ENCODE measurements around the gene AGAP1. TPM values are rescaled to one million over a fixed set of nuclear protein-coding genes. Genes with fewer than 3 reads are reported as not detected.

The AGAP1 gene
- total and polyA plus RNA-seq, 10 donors, result 1.1 to 26.6 (median 11.3) TPM

DNA sequence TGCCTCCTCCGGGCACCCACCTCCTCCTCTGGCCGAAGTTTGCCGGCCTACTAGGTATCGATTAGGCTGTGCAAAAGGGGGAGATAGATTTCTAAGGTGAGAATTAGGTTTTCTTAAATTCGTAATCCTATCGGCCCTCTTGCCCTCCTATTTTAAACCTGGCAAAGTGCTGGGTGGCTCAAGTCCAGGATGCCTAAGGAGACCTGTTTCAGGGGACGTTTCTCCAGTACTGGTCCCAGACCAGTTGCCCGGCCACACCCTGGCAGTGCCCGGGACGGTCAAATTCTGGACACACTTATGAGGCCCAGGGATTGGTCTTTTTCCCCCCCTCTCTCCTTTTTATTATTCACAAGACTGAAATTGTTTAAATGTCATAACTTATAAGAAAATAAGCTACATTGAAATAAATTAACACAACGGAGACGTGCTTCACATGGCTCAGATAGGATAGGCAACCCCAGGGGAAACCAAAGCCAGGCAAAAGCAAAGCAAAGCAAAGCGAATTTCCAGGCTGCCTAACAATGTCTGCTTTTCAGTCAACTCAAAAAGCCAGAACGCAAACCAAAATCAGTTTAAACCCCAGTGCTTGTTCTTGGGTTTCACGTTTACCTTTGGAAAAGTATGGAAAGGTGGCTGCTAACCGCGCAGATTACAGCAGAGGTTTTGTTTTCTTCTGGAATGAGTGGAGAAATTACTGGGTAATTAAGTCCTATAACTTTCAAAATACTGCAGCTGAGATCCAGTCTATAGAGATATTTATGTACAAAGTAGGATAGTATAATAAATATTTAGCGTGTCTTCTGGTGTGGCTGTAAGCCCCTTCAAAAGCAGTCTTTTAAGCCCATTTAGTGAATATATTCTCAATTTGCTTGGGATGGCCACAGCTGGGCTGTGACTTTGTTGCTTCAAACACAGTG lies 671.3 kb downstream of the AGAP1 start:
- no peaks in the 10 kb centered on the region for H3K36me3 ChIP-seq
- no peak overlapping the region for H3K4me3 ChIP-seq
- peaks cover 9 to 100% (median 98%) of the 10 kb centered on the region in 7 donors for H3K27me3 ChIP-seq (replicated peaks in 1 of 7)
- 17 to 33% (median 19%) methylated on average over 18 of the region's 18 CpGs for WGBS, 5 donors
- intact Hi-C loops (cut with DNase I; ENCODE audit: low total_unique reads), result no loop called here
- H3K4me1 ChIP-seq, result peaks cover 12 to 69% (median 49%) of the 10 kb centered on the region in 6 donors
- H3K27ac ChIP-seq, result no peak overlapping the region
- no peak for TF ChIP-seq POLR2AphosphoS5 (IDR thresholded peaks at IDR 0.05)
- TF ChIP-seq, protein P1, sequence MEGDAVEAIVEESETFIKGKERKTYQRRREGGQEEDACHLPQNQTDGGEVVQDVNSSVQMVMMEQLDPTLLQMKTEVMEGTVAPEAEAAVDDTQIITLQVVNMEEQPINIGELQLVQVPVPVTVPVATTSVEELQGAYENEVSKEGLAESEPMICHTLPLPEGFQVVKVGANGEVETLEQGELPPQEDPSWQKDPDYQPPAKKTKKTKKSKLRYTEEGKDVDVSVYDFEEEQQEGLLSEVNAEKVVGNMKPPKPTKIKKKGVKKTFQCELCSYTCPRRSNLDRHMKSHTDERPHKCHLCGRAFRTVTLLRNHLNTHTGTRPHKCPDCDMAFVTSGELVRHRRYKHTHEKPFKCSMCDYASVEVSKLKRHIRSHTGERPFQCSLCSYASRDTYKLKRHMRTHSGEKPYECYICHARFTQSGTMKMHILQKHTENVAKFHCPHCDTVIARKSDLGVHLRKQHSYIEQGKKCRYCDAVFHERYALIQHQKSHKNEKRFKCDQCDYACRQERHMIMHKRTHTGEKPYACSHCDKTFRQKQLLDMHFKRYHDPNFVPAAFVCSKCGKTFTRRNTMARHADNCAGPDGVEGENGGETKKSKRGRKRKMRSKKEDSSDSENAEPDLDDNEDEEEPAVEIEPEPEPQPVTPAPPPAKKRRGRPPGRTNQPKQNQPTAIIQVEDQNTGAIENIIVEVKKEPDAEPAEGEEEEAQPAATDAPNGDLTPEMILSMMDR (IDR thresholded peaks at IDR 0.05 in 8 of 11, conservative IDR thresholded peaks at IDR 0.05 in 3 of 11), result no peak
- no peak for TF ChIP-seq POLR2A (IDR thresholded peaks at IDR 0.05)
- H3K9me3 ChIP-seq, result peaks cover 0 to 9% (median 0%) of the 10 kb centered on the region in 8 donors
- no peak for DNase-seq

DNA sequence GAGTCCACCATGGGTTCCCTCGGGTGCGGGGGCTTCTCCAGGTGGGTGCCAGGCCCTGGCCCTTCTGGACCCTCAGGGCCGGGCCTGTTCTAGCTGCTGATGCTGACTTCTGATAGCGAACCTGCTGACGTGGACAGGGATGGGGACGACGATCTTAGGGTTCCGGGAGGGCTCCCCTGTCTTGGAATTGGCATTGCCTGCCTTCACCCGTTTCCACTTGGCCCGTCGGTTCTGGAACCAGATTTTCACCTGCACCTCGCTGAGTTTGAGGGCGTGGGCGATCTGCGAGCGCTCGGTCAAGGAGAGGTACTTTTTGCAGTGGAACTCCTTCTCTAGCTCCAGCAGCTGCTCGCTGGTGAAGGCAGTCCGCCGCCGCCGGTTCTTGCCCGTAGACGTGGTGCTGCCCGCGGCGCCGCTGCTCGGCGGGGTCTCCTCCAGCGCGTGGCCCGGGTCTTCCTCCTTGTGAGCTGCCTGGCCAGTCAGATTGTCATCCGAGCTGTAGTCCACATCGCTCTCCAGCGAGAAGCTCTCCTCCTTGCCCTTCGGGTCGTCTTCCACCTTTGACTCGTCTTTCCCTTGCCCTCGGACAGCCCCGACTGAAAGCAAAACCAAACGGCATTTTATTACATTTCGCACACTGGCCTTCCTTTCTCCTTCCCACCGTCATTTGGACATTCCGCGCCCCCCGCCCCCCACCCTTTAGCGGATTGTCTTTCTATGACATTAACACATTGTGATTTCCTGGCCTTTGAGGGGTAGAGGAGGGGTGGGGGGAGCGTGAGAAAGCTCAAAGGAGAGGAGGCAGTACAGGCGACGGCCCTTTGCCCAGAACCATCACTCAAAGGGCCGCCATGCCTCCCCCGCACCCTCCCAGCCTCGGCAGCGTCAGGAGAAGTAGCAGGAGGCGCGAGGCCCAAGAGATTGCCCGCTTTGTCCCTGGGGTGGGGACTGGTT lies 672.3 kb downstream of the AGAP1 start:
- 6 to 10% (median 7%) methylated on average over 24 to 58 of the region's 58 CpGs for WGBS, 5 donors
- intact Hi-C loops (cut with DNase I; ENCODE audit: low total_unique reads), result no loop called here
- H3K27me3 ChIP-seq (replicated peaks in 1 of 7), result peaks cover 9 to 100% (median 98%) of the 10 kb centered on the region in 7 donors
- peaks cover 0 to 9% (median 0%) of the 10 kb centered on the region in 8 donors for H3K9me3 ChIP-seq
- no peaks in the 10 kb centered on the region for H3K36me3 ChIP-seq
- H3K4me3 ChIP-seq, result peak overlapping the region in 6 of 8 donors; percentile 5 to 57 (median 12)
- TF ChIP-seq POLR2AphosphoS5 (IDR thresholded peaks at IDR 0.05), result peak in 1 of 3 donors; percentile 23
- no peak for TF ChIP-seq POLR2A (IDR thresholded peaks at IDR 0.05)
- TF ChIP-seq, protein P1 (IDR thresholded peaks at IDR 0.05 in 8 of 11, conservative IDR thresholded peaks at IDR 0.05 in 3 of 11), result no peak
- DNase-seq, result peak; percentile 75
- H3K27ac ChIP-seq, result no peak overlapping the region
- H3K4me1 ChIP-seq, result peaks cover 12 to 71% (median 49%) of the 10 kb centered on the region in 6 donors

DNA sequence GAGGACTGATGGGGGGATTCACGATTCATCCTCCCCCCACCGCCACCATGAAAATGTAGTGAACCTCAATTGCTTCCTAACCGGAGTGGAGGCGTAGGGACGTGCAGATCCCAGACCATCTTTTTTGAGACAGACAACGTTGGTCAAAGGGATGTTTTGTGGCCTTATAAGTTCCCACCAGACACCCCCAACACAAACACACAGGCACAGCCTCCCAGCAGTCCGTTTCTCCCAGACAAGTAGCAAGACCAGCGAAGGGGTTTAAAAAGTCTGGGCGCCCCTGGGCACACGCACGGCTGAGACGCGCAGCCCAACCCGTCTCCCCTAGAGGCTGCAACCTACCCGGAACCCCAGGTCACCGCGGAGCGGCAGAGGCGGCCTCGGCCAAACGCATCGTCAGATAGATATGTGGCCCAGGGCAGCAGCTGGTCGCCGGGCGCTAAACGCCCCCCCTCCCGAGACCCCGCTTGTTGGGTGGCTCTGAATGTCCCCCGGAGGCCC lies 673.0 kb downstream of the AGAP1 start:
- peaks cover 12 to 73% (median 52%) of the 10 kb centered on the region in 6 donors for H3K4me1 ChIP-seq
- no peak overlapping the region for H3K27ac ChIP-seq
- 3 to 9% (median 4%) methylated on average over 21 to 29 of the region's 29 CpGs for WGBS, 5 donors
- intact Hi-C loops (cut with DNase I; ENCODE audit: low total_unique reads), result no loop called here
- peaks cover 0 to 9% (median 0%) of the 10 kb centered on the region in 8 donors for H3K9me3 ChIP-seq
- no peaks in the 10 kb centered on the region for H3K36me3 ChIP-seq
- DNase-seq, result no peak
- H3K4me3 ChIP-seq, result peak overlapping the region in 7 of 8 donors; percentile 5 to 57 (median 24)
- TF ChIP-seq POLR2AphosphoS5 (IDR thresholded peaks at IDR 0.05), result no peak
- TF ChIP-seq, protein P1 (IDR thresholded peaks at IDR 0.05 in 8 of 11, conservative IDR thresholded peaks at IDR 0.05 in 3 of 11), result no peak
- TF ChIP-seq POLR2A (IDR thresholded peaks at IDR 0.05), result no peak
- peaks cover 9 to 100% (median 100%) of the 10 kb centered on the region in 7 donors for H3K27me3 ChIP-seq (replicated peaks in 1 of 7)

Data from spleen (tissue), 11 donors.